Measurements from ENCODE around the gene TIMD4.

DNA sequence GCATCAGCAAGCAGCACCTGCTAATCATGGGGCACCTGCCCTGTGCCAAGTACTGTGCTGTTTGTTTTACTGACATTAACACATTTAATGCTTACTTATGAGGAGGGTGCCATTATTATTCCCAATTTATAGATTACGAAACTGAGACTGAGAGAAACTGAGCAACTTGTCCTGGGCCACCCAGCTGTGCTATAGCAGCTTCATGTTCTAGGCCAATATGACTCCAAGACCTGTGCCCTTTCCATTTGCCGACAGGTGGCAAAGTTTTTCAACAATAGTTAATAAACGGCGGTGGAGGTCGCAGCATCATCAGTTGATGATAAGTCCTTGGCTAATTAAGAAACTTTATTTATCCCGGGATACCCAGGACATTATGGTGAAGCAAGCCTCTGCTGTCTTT, 55.4 kb downstream of the TIMD4 start:
- TF ChIP-seq, protein P1, sequence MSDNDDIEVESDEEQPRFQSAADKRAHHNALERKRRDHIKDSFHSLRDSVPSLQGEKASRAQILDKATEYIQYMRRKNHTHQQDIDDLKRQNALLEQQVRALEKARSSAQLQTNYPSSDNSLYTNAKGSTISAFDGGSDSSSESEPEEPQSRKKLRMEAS (IDR thresholded peaks at IDR 0.05): no peak
- TF ChIP-seq EP300 (IDR thresholded peaks at IDR 0.05; ENCODE audit: borderline replicate concordance) (no peak), FOXM1 (IDR thresholded peaks at IDR 0.05; ENCODE audit: borderline replicate concordance, low read depth) (no peak), TEAD4 (IDR thresholded peaks at IDR 0.05) (no peak), RAD21 (IDR thresholded peaks at IDR 0.05; ENCODE audit: low read depth) (no peak), TCF12 (IDR thresholded peaks at IDR 0.05; ENCODE audit: low read depth) (no peak), YY1 (IDR thresholded peaks at IDR 0.05; ENCODE audit: low read depth) (no peak), TAF1 (IDR thresholded peaks at IDR 0.05; ENCODE audit: low read depth) (no peak), EGR1 (IDR thresholded peaks at IDR 0.05) (no peak), CEBPB (IDR thresholded peaks at IDR 0.05) (no peak), NFIC (IDR thresholded peaks at IDR 0.05) (no peak), ZBTB7A (IDR thresholded peaks at IDR 0.05; ENCODE audit: low read depth) (no peak)
- TF ChIP-seq, protein P2, sequence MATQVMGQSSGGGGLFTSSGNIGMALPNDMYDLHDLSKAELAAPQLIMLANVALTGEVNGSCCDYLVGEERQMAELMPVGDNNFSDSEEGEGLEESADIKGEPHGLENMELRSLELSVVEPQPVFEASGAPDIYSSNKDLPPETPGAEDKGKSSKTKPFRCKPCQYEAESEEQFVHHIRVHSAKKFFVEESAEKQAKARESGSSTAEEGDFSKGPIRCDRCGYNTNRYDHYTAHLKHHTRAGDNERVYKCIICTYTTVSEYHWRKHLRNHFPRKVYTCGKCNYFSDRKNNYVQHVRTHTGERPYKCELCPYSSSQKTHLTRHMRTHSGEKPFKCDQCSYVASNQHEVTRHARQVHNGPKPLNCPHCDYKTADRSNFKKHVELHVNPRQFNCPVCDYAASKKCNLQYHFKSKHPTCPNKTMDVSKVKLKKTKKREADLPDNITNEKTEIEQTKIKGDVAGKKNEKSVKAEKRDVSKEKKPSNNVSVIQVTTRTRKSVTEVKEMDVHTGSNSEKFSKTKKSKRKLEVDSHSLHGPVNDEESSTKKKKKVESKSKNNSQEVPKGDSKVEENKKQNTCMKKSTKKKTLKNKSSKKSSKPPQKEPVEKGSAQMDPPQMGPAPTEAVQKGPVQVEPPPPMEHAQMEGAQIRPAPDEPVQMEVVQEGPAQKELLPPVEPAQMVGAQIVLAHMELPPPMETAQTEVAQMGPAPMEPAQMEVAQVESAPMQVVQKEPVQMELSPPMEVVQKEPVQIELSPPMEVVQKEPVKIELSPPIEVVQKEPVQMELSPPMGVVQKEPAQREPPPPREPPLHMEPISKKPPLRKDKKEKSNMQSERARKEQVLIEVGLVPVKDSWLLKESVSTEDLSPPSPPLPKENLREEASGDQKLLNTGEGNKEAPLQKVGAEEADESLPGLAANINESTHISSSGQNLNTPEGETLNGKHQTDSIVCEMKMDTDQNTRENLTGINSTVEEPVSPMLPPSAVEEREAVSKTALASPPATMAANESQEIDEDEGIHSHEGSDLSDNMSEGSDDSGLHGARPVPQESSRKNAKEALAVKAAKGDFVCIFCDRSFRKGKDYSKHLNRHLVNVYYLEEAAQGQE (IDR thresholded peaks at IDR 0.05; ENCODE audit: low read depth): no peak
- TF ChIP-seq, protein P3, sequence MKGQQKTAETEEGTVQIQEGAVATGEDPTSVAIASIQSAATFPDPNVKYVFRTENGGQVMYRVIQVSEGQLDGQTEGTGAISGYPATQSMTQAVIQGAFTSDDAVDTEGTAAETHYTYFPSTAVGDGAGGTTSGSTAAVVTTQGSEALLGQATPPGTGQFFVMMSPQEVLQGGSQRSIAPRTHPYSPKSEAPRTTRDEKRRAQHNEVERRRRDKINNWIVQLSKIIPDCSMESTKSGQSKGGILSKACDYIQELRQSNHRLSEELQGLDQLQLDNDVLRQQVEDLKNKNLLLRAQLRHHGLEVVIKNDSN (IDR thresholded peaks at IDR 0.05): no peak

All from Ishikawa (cell line).